Neuronal stem cell (in vitro differentiated cells): ENCODE data around the gene KIAA0753.

Source experiments
- DNase-seq: peaks from one replicate; pipeline ENCODE4 v3.0.0-alpha.2; 2013; ENCODE audit warnings: low spot score
- H2AFZ ChIP-seq: one replicate; pipeline ENCODE4 v1.6.1; 2013; ENCODE audit warnings: mild to moderate bottlenecking, low read length, inconsistent platforms
- H2AK5ac ChIP-seq: 2 replicates; pipeline ENCODE4 v1.6.1; 2013; ENCODE audit warnings: low read depth, mild to moderate bottlenecking, inconsistent platforms, low read length, moderate library complexity, mixed read lengths
- H2BK120ac ChIP-seq: 2 replicates; pipeline ENCODE4 v1.6.1; 2013; ENCODE audit warnings: low read depth, mild to moderate bottlenecking, inconsistent platforms, low read length, moderate library complexity, mixed read lengths
- H2BK12ac ChIP-seq: one replicate; pipeline ENCODE4 v1.6.1; 2013; ENCODE audit warnings: low read length, inconsistent platforms
- H2BK15ac ChIP-seq: 2 replicates; pipeline ENCODE4 v1.6.1; 2013; ENCODE audit warnings: mild to moderate bottlenecking, low read length, inconsistent platforms, mixed read lengths
- H2BK5ac ChIP-seq: one replicate; pipeline ENCODE4 v1.6.1; 2013; ENCODE audit warnings: inconsistent platforms, mild to moderate bottlenecking, low read length, moderate library complexity
- H3K14ac ChIP-seq: one replicate; pipeline ENCODE4 v1.6.1; 2013; ENCODE audit warnings: low read length, inconsistent platforms
- H3K18ac ChIP-seq: 2 replicates; pipeline ENCODE4 v1.6.1; 2013; ENCODE audit warnings: low read length, inconsistent platforms
- H3K23ac ChIP-seq: 2 replicates; pipeline ENCODE4 v1.6.1; 2013; ENCODE audit warnings: low read depth, mild to moderate bottlenecking, mixed read lengths, low read length, inconsistent platforms; ENCODE audit not compliant: poor library complexity
- H3K27ac ChIP-seq: replicated peaks from 3 replicates; pipeline ENCODE4 v1.5.1; 2013; ENCODE audit warnings: low read length, inconsistent platforms
- H3K27me3 ChIP-seq, 3 experiments: 2 replicates each; pipeline ENCODE4 v1.6.1; 2013; ENCODE audit warnings: low read length in 3 of 3, mild to moderate bottlenecking in 2 of 3, inconsistent platforms in 1 of 3, low read depth in 1 of 3, mixed read lengths in 1 of 3, moderate library complexity in 1 of 3; ENCODE audit not compliant: control insufficient read depth in 3 of 3, insufficient read depth in 3 of 3
- H3K36me3 ChIP-seq, 2 donors: replicated peaks in 1 of 2; 2 replicates each; pipeline ENCODE4 v1.6.1; 2013; ENCODE audit warnings: low read length in 2 of 2; ENCODE audit not compliant: control insufficient read depth in 2 of 2, insufficient read depth in 2 of 2
- H3K4ac ChIP-seq: 2 replicates; pipeline ENCODE4 v1.6.1; 2013; ENCODE audit warnings: inconsistent platforms, mild to moderate bottlenecking, low read length, moderate library complexity
- H3K4me1 ChIP-seq, 2 donors: 1 replicate in 1 of 2; 2 replicates in 1 of 2; pipeline ENCODE4 v1.6.1; 2013; ENCODE audit warnings: low read length in 2 of 2, low read depth in 1 of 2; ENCODE audit not compliant: control insufficient read depth in 2 of 2, insufficient read depth in 1 of 2
- H3K4me2 ChIP-seq: one replicate; pipeline ENCODE4 v1.6.1; 2013; ENCODE audit warnings: mild to moderate bottlenecking, low read length, inconsistent platforms; ENCODE audit not compliant: insufficient read depth, poor library complexity, severe bottlenecking
- H3K4me3 ChIP-seq, 2 donors: 2 replicates each; pipeline ENCODE4 v1.5.1; 2013; ENCODE audit warnings: low read length in 2 of 2, mild to moderate bottlenecking in 2 of 2, inconsistent platforms in 1 of 2, moderate library complexity in 1 of 2
- H3K79me1 ChIP-seq: one replicate; pipeline ENCODE4 v1.6.1; 2013; ENCODE audit warnings: low read depth, mild to moderate bottlenecking, inconsistent platforms, low read length, moderate library complexity
- H3K9ac ChIP-seq: one replicate; pipeline ENCODE4 v1.6.1; 2013; ENCODE audit warnings: mild to moderate bottlenecking, low read depth, low read length, inconsistent platforms; ENCODE audit not compliant: poor library complexity
- H3K9me3 ChIP-seq, 2 donors: replicated peaks in 1 of 2; 2 replicates each; pipeline versions ENCODE3 to v1.6.1; 2013; ENCODE audit warnings: low read length in 2 of 2, mild to moderate bottlenecking in 2 of 2, inconsistent platforms in 1 of 2, low read depth in 1 of 2, mixed read lengths in 1 of 2, moderate library complexity in 1 of 2; ENCODE audit not compliant: control insufficient read depth in 2 of 2, insufficient read depth in 1 of 2
- H4K8ac ChIP-seq: one replicate; pipeline ENCODE4 v1.6.1; 2013; ENCODE audit warnings: low read depth, mild to moderate bottlenecking, inconsistent platforms, low read length, moderate library complexity
- H4K91ac ChIP-seq: one replicate; pipeline ENCODE4 v1.6.1; 2013; ENCODE audit warnings: low read length, low read depth, mild to moderate bottlenecking, inconsistent platforms; ENCODE audit not compliant: poor library complexity
- WGBS, 2 donors: extraction: QIAGEN DNeasy Blood & Tissue Kit; methylation state at CpG; one replicate each; pipeline ENCODE4 v1.1.7; 2013; ENCODE audit warnings: missing lambda C conversion rate in 2 of 2, mixed read lengths in 1 of 2; ENCODE audit not compliant: insufficient read length in 2 of 2, insufficient replicate concordance in 1 of 2; ENCODE audit errors: extremely low coverage in 2 of 2; 5-methylcytosine and 5-hydroxymethylcytosine counted together

Gene KIAA0753

GRCh38 chr17:6558932-6559752 lies 81.4 kb downstream of the KIAA0753 start:
- Histone ChIP-seq H3K4ac (no peak overlapping the region), H3K4me1 (peaks cover 9 to 15% of the 10 kb centered on the region in 2 donors), H3K79me1 (no peaks in the 10 kb centered on the region), H3K27ac (no peak overlapping the region), H3K23ac (no peak overlapping the region), H3K27me3 (peaks cover 13 to 46% (median 37%) of the 10 kb centered on the region in 3 experiments), H2BK12ac (no peak overlapping the region), H3K36me3 (no peaks in the 10 kb centered on the region), H2BK120ac (no peak overlapping the region), H2BK15ac (no peak overlapping the region), H3K14ac (no peak overlapping the region), H3K4me2 (no peak overlapping the region), H3K4me3 (no peak overlapping the region), H4K91ac (no peak overlapping the region), H3K18ac (peak overlapping the region; percentile 36), H2AK5ac (peak overlapping the region; percentile 0), H3K9me3 (no peaks in the 10 kb centered on the region), H3K9ac (peak overlapping the region; percentile 6), H4K8ac (no peak overlapping the region), H2BK5ac (no peak overlapping the region), H2AFZ (no peak overlapping the region)
- no peak for DNase-seq
- WGBS, 2 donors = no CpG with 5 or more reads among the region's 11 CpGs

GRCh38 chr17:6558276-6558675 lies 82.2 kb downstream of the KIAA0753 start:
- H3K18ac ChIP-seq = no peak overlapping the region
- WGBS, 2 donors = no CpG with 5 or more reads among the region's 6 CpGs
- H3K27ac ChIP-seq = no peak overlapping the region
- no peak overlapping the region for H3K23ac ChIP-seq
- H3K9ac ChIP-seq = peak overlapping the region; percentile 83
- H2BK15ac ChIP-seq = peak overlapping the region; percentile 82
- H2BK120ac ChIP-seq = peak overlapping the region; percentile 69
- no peak overlapping the region for H2BK5ac ChIP-seq
- DNase-seq = no peak
- peaks cover 13 to 51% (median 37%) of the 10 kb centered on the region in 3 experiments for H3K27me3 ChIP-seq
- H2BK12ac ChIP-seq = peak overlapping the region; percentile 16
- H3K36me3 ChIP-seq = no peaks in the 10 kb centered on the region
- no peak overlapping the region for H4K91ac ChIP-seq
- H3K9me3 ChIP-seq = no peaks in the 10 kb centered on the region
- H2AFZ ChIP-seq = no peak overlapping the region
- no peaks in the 10 kb centered on the region for H3K79me1 ChIP-seq
- H4K8ac ChIP-seq = no peak overlapping the region
- H3K4me3 ChIP-seq = peak overlapping the region in 1 of 2 donors; percentile 19
- peaks cover 9 to 15% of the 10 kb centered on the region in 2 donors for H3K4me1 ChIP-seq
- H3K14ac ChIP-seq = no peak overlapping the region
- H3K4me2 ChIP-seq = no peak overlapping the region
- no peak overlapping the region for H3K4ac ChIP-seq
- H2AK5ac ChIP-seq = peak overlapping the region; percentile 69

GRCh38 chr17:6557040-6557438 lies 83.5 kb downstream of the KIAA0753 start:
- peak overlapping the region; percentile 30 for H2AK5ac ChIP-seq
- no peak overlapping the region for H3K4ac ChIP-seq
- H3K27ac ChIP-seq = no peak overlapping the region
- no peak overlapping the region for H4K91ac ChIP-seq
- no peak overlapping the region for H4K8ac ChIP-seq
- no peak overlapping the region for H2BK120ac ChIP-seq
- no CpG with 5 or more reads among the region's 9 CpGs for WGBS, 2 donors
- H3K27me3 ChIP-seq = peaks cover 13 to 51% (median 37%) of the 10 kb centered on the region in 3 experiments
- no peaks in the 10 kb centered on the region for H3K9me3 ChIP-seq
- no peak overlapping the region for H3K9ac ChIP-seq
- H3K79me1 ChIP-seq = no peaks in the 10 kb centered on the region
- peak overlapping the region; percentile 95 for H3K4me2 ChIP-seq
- no peak overlapping the region for H3K14ac ChIP-seq
- no peak overlapping the region for H2BK5ac ChIP-seq
- no peak for DNase-seq
- no peak overlapping the region for H2BK12ac ChIP-seq
- H3K23ac ChIP-seq = no peak overlapping the region
- peak overlapping the region; percentile 89 for H2AFZ ChIP-seq
- H3K18ac ChIP-seq = no peak overlapping the region
- H2BK15ac ChIP-seq = peak overlapping the region; percentile 93
- H3K36me3 ChIP-seq = no peaks in the 10 kb centered on the region
- H3K4me1 ChIP-seq = peaks cover 9 to 15% of the 10 kb centered on the region in 2 donors
- peak overlapping the region in 1 of 2 donors; percentile 29 for H3K4me3 ChIP-seq
